Transverse colon (tissue), 4 donors: ENCODE data around the gene TNC.

Experiments used
- CTCF ChIP-seq, 5 experiments: fragments of 200-600 bp in 3 of 5; fragments of 450-650 bp in 2 of 5; sonication (generic) in 3 of 5; IDR thresholded peaks; 1 replicate in 2 of 5; 2 replicates in 3 of 5; pipeline ENCODE4 v1.5.1; 2016 to 2017; ENCODE audit warnings: antibody characterized with exemption in 5 of 5, inconsistent platforms in 3 of 5, mild to moderate bottlenecking in 2 of 5, moderate library complexity in 1 of 5
- EP300 ChIP-seq: sonication (generic); formaldehyde crosslinking; IDR thresholded peaks from one replicate; pipeline ENCODE4 v1.6.1; 2017; ENCODE audit warnings: antibody characterized with exemption, low read depth
- POLR2AphosphoS5 ChIP-seq, 3 donors: sonication (generic); formaldehyde crosslinking; IDR thresholded peaks; one replicate each; pipeline ENCODE4 v1.6.1; 2016; ENCODE audit warnings: antibody characterized with exemption in 3 of 3

GRCh38 chr9:115084709-115085108 is 33.2 kb downstream of the TNC start:
- no peak for TF ChIP-seq EP300
- no peak for TF ChIP-seq CTCF (IDR thresholded peaks at IDR 0.05)
- TF ChIP-seq POLR2AphosphoS5 (IDR thresholded peaks at IDR 0.05), result no peak
